ENCODE results near the gene TMEM158. TPM values are rescaled to one million over a fixed set of nuclear protein-coding genes. Genes with fewer than 3 reads are reported as not detected.

Gene TMEM158
- polyA plus RNA-seq, 12 donors: 0.98 to 9.4 (median 1.9) TPM; not detected in 1

GRCh38 chr3:45176912-45177311 is 49.2 kb downstream of the TMEM158 start:
- DNase-seq: no peak

Other genes with a start within 250 kb of the TMEM158 start
- gene CLEC3B, start 200.0 kb downstream of the TMEM158 start, polyA plus RNA-seq (ENCODE audit: insufficient read length in 12 of 12): 100 to 1,000 TPM in 5 of 12 donors, 10 to 100 TPM in 6, not detected in 1; 62.2 to 191 (median 99.2) TPM
- gene CDCP1, start 79.9 kb downstream of the TMEM158 start, polyA plus RNA-seq (ENCODE audit: insufficient read length in 12 of 12): 1 to 10 TPM in 3 of 12 donors, under 1 TPM in 7, not detected in 2; 0.15 to 7.5 (median 0.48) TPM
- 10 to 100 TPM in 11 of 12 donors, not detected in 1; 10.5 to 15.8 (median 13.8) TPM for gene LARS2, start 162.3 kb upstream of the TMEM158 start, polyA plus RNA-seq (ENCODE audit: insufficient read length in 12 of 12)

Measured in muscle of arm (tissue), 12 donors.